HG03175 (cell line): ENCODE data around the gene P2RY12.
A peak's percentile ranks its signal among the peaks of the same experiment; 100 is the strongest.
"Not testable (repeated sequence)": the region's sequence is repeated elsewhere in the genome, so short reads cannot be mapped to it uniquely, and the experiment has no call there.

Source experiments
- ATAC-seq: cut with Tn5 transposase; IDR thresholded peaks from one replicate; pipeline ENCODE4 v1.9.1; 2021; ENCODE audit warnings: mild to moderate bottlenecking, moderate library complexity; ENCODE audit not compliant: unreplicated experiment

The P2RY12 gene

DNA sequence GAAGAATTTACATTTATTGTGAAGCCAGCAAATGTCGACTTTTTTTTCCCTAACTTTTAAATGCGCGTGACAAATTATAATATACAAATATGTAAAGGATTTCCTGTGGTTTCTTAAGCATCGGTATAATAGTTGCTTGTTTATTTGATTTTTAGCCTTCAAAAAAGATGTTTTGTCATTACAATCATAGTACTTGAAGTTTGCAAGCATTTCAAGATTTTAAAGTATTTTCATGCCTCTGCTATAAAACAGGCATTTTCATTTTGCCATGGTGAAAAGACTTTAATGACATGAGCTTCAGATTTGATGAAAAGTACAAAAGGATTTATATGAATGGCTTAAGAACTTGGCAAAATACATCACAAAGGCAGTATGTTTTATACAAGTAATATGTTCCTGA is 9.4 kb upstream of the P2RY12 start:
- no peak for ATAC-seq

DNA sequence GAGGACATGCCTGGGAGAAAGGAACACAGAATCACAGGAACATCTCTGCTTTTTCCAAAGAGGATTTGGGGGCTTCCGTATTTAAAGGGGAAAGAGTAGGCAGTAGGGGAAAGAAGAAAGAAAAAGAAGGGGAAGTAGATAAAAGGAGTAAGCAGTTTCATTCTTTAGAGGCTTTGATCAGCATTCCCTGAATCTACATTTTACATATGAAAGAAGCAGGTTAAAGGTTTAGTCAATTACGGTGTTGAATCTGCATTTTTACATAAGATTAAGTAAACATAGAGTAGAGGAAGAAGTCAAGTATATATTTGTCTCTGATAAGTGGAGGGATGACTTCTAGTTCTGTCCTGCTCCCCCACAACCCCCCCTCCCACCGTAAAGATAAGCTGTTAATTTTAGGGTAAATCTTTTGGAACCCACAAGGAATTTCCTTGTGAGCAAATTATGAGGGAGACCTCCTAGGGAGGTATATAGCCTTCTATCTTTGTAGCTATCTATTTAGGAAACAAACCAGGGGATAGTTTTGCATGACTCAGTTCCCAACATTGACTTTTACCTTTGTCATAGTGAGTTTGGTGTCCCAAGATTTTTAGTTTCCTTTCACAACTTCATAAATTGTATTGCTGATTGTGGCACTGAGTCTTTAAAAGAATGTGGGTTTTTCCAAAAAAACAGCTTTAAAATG is 8.7 kb upstream of the P2RY12 start:
- ATAC-seq: no peak

DNA sequence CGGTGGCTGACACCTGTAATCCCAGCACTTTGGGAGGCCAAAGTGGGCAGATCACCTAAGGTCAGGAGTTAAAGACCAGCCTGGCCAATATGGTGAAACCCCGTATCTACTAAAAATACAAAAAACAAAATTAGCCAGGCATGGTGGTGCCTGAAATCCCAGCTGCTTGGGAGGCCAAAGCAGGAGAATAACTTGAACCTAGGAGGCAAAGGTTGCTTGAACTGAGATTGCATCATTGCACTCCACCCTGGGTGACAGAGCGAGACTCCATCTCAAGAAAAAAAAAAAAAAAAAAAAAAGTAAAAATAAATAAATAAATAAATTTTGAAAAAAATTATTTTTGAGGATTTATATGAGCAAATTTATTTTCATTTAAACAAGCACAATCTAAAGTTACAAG is 7.6 kb upstream of the P2RY12 start:
- not testable (repeated sequence) for ATAC-seq

- no peak for ATAC-seq
Measured at GRCh38 chr3:151391720-151392119, 7.2 kb upstream of the P2RY12 start.

DNA sequence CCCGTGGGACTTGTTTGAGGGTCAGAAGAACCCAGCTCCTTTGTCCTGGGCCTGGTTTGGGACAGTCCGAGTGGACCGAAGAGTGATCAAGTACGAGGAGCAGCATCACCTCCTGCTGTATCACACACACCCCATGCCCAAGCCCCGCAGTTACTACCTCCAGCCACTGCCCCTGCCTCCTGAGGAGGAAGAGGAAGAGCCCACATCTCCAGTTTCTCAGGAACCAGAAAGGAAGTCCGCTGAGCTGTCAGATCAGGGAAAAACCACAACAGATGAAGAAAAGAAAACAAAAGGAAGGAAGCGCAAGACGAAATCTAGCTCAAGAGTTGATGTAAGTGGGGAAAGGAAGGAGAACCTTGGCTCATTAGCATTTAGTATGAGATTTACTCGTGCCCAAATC is 3.3 kb upstream of the P2RY12 start:
- no peak for ATAC-seq

DNA sequence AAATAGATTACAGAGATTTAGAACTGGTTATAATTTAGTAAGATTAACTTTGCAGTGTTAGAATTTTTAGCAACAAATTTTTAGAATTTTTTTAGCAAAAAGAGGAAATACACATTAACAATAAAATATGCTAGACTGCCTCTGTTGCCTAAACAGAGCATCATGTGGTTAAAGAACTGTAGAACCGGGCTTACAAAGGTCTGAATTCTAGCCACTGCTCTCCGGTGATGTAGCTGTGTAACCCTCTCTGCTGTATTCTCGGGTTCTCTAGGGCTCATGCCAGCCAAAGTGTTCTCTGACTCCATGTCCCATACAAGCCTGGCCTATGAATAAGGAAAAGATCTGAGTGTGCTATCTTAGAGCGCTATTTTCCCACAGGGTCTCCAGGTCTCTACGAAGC is 2.9 kb upstream of the P2RY12 start:
- no peak for ATAC-seq

DNA sequence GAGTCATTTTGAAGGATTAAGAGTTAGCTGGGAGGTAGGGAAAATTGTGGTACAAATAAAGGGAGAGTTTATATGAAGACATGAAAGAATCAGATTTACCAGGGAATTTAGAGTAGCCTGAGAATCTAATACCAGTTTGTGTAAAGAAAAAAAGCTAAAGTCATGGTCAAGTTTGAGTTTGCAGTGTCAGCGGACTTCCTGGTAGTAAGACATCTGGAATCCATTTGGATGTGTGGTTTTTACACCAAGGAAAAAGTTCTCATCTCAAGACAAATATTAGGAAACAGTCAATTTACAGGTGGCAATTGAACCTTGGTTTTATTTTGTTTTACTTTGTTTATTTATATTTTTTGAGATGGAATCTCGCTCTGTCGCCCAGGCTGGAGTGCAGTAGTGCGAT is 1.5 kb upstream of the P2RY12 start:
- no peak for ATAC-seq

DNA sequence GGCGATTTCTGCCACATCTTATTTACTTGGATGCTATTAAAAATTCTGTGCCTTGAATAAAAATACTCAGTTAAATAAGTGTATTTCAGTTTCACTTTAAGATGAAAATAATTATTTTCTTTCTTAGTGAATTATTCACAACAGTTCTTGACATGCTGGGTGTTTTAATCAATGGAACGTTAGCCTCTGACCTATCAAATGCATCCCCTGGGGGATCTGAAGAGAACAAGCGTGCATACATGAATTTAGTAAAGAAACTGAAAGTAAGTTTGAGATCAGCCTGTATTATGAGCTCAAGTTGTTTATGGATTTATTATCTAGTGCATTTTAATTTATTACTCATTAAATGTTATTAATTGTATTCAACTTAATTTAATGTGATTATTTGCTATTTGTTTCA is 597 bp downstream of the P2RY12 start:
- ATAC-seq: peak; percentile 76

- ATAC-seq: no peak
Measured at GRCh38 chr3:151383111-151383510, 1.4 kb downstream of the P2RY12 start.

- peak; percentile 26 for ATAC-seq
Measured at GRCh38 chr3:151382671-151383070, 1.9 kb downstream of the P2RY12 start.

GRCh38 chr3:151379083-151379734 is 5.3 kb downstream of the P2RY12 start:
- no peak for ATAC-seq

DNA sequence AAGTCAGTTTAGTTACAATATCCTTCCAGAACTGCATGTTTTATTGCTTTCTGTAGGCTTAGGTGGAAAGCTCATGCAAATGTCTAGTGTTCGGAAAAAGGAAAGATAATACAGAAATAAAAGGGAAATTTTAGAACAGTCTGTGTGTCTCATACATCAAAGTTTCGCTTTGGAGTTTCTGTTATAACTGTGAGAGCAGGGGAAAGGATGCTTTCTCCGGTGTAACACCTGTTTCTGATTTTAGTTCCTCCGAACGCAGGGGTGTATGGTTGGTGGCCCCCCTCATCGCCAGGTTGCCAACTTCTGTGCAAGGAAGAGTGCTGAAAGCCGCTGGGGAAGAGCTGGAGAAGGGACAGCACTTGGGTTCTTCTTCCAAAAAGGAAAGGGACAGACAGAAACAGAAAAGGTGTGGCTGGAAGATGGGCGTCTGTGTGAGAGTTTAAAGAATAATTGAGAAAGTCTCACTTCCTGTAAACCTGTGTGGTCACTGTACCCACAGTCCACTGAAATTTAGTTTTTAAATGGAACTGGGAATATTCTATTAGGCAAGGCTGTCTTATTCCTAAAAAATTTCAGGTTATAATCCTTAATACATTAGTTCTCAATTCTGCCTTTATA is 6.7 kb downstream of the P2RY12 start:
- peak; percentile 43 for ATAC-seq

DNA sequence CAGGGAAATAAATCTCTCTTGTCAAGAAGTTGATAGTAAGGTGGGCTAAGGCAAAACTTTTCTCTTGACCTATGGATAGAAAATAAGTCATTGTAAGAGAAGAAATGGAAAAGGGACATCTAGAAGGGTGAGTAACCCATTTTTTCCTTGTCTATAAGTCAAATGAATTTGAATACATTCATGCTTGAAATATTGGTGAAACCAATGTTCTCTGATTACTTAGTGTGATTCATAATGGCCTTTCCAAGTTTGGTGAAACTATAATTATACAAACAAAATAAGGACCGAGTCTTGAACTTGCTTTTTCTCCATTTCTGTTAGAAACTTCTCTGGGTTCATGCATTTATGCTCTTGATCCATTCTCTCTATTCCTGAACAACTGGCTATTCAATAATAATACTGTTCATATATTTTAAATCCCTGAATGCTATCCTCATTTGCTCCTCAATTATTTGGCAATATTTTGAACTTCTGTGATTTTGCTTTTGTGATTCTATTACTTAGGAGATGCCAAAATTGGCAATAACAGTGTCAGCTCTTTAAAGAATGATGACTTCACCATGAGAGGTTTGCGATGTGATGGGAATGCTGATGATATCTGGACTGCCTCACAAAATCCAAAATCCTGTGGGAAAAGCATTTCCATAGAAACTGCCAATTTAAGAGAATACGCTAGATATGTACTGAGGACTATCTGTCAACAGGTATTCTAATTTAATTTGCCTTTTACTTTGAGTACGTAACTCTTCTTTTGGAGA is 12.3 kb downstream of the P2RY12 start:
- ATAC-seq: no peak

- ATAC-seq: no peak
Measured at GRCh38 chr3:151371526-151371925, 13.0 kb downstream of the P2RY12 start.

DNA sequence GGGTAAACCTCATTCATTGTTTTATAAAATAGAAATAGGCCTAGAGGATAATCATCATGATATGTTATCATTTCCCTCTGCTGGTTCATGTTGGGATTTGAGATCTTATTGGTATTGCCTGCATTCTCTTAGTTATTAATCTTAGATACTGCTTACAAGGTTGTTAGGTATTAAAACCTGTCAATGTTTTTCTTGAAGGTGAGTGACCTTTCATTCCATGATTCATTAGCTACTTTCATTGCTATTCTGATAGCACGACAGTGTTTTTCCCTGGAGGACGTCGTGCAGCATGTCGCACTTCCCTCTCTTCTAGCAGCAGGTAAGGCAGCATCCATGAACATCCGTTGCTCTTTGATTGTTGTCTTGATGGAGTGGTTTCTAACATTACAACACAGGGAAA is 17.1 kb downstream of the P2RY12 start:
- ATAC-seq: no peak

GRCh38 chr3:151366993-151367392 is 17.6 kb downstream of the P2RY12 start:
- no peak for ATAC-seq

GRCh38 chr3:151362751-151363174 is 21.8 kb downstream of the P2RY12 start:
- no peak for ATAC-seq

DNA sequence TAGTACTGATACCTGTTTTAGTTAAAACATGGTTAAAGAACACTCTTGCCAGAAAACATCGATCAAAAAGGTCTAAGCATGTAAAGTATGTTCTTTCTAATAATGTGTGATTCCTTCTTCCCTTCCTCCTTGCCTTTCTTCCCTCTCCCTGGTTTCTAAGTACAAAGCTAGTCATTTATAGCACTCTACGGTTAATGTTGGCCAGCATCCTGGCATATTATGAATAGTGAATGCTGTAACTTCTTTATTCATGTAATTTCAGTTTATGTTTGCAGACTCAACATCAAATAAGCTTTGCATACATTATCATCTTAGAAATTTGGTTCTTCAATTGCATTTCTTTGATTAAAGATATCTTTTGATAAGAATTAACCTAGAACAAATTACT is 27.1 kb downstream of the P2RY12 start:
- ATAC-seq: no peak

GRCh38 chr3:151356794-151357462 is 27.6 kb downstream of the P2RY12 start:
- ATAC-seq: no peak

DNA sequence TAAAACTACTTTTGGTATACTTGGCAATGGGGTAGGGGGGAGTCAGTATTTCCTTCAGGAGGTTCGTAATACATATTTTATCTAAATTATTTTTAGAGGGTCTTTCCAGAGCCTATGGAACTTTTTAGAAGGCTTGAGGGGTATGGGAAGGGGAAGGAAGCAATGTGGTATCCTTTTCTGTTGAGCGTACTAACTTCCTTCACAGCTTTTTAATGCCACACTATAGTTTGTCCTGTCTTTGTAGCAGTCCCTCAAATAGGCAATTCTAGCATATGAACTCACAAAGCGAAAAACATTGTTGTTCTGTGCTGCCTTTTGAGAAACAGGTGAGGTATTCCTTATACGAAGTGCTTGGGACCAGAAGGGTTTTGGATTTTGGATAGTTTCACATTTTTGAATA is 32.9 kb downstream of the P2RY12 start:
- ATAC-seq: peak; percentile 31

- peak; percentile 84 for ATAC-seq
Measured at GRCh38 chr3:151351219-151351618, 33.3 kb downstream of the P2RY12 start.
